ENCODE measurements around the gene COX6A1. TPM values are rescaled to one million over a fixed set of nuclear protein-coding genes. Genes with fewer than 3 reads are reported as not detected.

COX6A1 gene
- 729 and 777 TPM in 2 replicates for total RNA-seq

GRCh38 chr12:120437735-120438494 is at the start of gene COX6A1:
Gene COX6A1 (plus strand): TSS chr12:120438113. CDS start chr12:120438127, 14 bp downstream.

GRCh38 chr12:120445911-120446843 is 8.3 kb downstream of the COX6A1 start, which contains the start of the genes GATC and TRIAP1:
Gene GATC (plus strand): TSS chr12:120446444. CDS start chr12:120446481, 37 bp downstream.
Gene TRIAP1 (minus strand): TSS chr12:120446384. CDS start chr12:120446372, 12 bp downstream.

GRCh38 chr12:120469450-120470149 is 31.7 kb downstream of the COX6A1 start, which contains the start of gene SRSF9:
Gene SRSF9 (minus strand): TSS chr12:120469748. CDS start chr12:120469609, 139 bp downstream.

Other genes starting within 250 kb of the COX6A1 start
- 102 and 140 TPM in 2 replicates for gene GCN1, start 243.4 kb upstream of the COX6A1 start, total RNA-seq
- gene RPLP0, start 237.0 kb upstream of the COX6A1 start, total RNA-seq: 3,129 and 4,573 TPM in 2 replicates
- 15.8 and 60.2 TPM in 2 replicates for gene PXN, start 172.4 kb upstream of the COX6A1 start, total RNA-seq
- under 0.01 TPM in 2 replicates for gene RNU4-2, start 146.2 kb upstream of the COX6A1 start, total RNA-seq
- gene RNU4-1, start 144.9 kb upstream of the COX6A1 start, total RNA-seq: under 0.01 TPM in 1 of 2 replicates, not detected in the other
- 0.96 and 2.8 TPM in 2 replicates for gene SIRT4, start 135.8 kb upstream of the COX6A1 start, total RNA-seq
- gene PLA2G1B, start 110.3 kb upstream of the COX6A1 start, total RNA-seq: not detected in 2 replicates
- not detected in 2 replicates for gene MSI1, start 68.9 kb upstream of the COX6A1 start, total RNA-seq
- 17.5 and 47.0 TPM in 2 replicates for gene TRIAP1, start 8.3 kb downstream of the COX6A1 start, total RNA-seq
- gene GATC, start 8.3 kb downstream of the COX6A1 start, total RNA-seq: 18.4 and 24.0 TPM in 2 replicates
- 167 and 251 TPM in 2 replicates for gene SRSF9, start 31.6 kb downstream of the COX6A1 start, total RNA-seq
- 169 and 450 TPM in 2 replicates for gene DYNLL1, start 58.0 kb downstream of the COX6A1 start, total RNA-seq
- 30.9 and 36.4 TPM in 2 replicates for gene COQ5, start 91.0 kb downstream of the COX6A1 start, total RNA-seq
- 95.3 and 136 TPM in 2 replicates for gene RNF10, start 96.2 kb downstream of the COX6A1 start, total RNA-seq
- gene POP5, start 143.3 kb downstream of the COX6A1 start, total RNA-seq: 32.1 and 99.1 TPM in 2 replicates
- 10.7 and 16.1 TPM in 2 replicates for gene CABP1, start 202.5 kb downstream of the COX6A1 start, total RNA-seq
- 165 and 193 TPM in 2 replicates for gene MLEC, start 249.0 kb downstream of the COX6A1 start, total RNA-seq